Activated naive CD8-positive, alpha-beta T cell treated with anti-CD3 and anti-CD28 coated beads, Interleukin-2, amount 50 U/mL, for 16 hours (primary cell): ENCODE data around the gene CDKAL1.

ENCODE experiments used
- DNase-seq: peaks from one replicate; pipeline ENCODE4 v3.0.0-alpha.2; 2020; ENCODE audit warnings: low read depth, low spot score

CDKAL1 gene

DNA sequence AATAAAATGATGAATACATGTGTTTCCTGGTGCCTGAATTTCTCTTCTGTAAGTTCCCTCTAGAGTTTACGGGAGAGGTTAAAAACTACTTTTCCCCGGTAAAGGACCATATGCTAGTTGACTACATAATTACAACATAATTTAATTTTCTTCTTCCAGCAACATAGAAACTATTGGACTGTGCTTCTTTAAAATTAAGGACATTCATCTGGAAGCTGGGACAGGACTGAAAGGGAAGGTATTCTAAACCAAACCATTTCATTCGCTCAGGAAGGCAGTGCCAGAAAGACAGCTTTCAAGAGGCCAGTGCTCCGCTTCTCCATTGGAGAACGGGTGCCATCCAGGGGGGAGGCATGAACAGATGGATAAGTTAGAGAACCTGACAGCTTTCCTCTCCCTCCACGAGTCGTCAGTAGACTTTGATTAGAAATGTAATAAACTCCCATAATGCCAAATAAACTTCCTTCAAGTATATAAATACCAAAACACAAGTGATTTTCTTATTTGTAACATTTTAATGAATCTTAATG lies 601.3 kb downstream of the CDKAL1 start:
- DNase-seq = no peak

DNA sequence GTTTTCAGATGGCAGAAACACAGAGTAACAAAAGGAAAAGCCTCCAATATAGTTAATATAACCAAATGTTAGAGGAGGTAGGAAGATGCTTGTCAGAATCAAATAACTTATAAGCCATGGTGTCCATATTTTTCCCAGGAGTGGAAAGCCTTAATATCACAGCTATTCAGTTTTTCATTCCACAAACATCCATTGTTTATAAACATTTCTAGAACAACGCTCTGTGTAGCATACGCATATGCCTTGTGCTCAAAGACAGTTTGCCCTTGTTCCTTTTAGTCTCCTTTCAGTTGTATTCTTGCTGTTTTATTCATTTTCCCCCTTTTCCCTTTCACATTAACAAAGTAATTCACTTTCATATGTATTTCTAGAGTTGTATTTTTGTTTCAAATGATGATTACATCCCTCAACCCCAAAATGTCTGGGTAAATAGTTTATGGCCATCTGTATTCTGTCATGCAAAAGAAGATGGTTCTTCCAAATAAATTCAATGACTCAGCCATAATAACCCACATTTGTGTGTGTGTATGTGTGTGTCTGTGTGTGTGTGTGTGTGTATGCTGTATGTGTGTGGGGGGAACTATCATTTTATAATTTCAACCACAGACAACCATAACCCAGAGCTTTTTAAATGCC lies 603.6 kb downstream of the CDKAL1 start:
- DNase-seq = no peak

DNA sequence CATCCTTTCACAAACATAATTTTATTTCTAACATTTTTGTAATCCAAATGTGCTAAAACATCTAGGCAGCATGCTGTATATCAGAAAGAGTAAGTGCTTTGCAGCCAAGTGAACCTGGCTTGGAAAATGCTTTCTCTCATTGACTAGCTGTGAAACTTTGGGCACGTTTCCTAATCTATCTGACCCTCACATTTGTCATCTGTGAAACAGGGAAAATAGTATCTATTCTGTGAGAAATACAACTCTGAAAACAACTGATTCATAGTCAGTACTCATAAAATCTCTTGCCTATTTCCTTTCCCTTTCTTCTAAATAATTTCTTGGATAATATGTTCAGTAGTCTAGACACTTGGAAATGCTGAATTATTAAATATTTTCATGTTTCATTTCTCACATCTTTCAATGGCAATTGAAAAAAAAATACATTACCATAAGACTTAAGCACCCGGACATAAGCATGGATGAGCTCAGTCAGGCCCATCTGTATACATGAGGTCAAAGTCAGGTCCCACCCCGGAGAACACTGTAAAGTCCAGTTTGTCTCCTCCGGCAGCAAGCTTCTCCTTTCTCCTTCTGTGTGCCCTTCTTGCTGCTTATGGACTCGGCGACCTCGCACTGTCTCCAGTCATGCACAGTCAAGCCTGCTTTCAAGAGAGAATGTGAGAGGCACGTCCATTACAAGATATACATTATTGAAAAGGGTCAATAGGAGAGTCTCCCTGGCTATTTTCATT lies 604.2 kb downstream of the CDKAL1 start:
- no peak for DNase-seq

DNA sequence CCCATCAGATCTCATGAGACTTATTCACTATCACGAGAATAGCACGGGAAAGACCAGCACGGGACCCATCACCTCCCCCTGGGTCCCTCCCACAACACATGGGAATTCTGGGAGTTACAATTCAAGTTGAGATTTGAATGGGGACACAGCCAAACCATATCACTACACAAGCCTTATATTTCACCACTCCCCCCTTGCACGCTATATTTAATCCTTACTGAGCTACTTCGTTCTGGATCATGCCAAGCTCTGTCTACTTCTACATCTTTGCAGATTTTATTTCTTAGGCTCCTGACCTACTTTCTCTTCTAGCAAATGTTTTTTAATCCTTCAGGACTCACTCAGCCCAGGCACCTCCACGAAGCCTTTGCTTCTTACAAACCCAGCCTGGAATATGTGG lies 606.7 kb downstream of the CDKAL1 start:
- no peak for DNase-seq

DNA sequence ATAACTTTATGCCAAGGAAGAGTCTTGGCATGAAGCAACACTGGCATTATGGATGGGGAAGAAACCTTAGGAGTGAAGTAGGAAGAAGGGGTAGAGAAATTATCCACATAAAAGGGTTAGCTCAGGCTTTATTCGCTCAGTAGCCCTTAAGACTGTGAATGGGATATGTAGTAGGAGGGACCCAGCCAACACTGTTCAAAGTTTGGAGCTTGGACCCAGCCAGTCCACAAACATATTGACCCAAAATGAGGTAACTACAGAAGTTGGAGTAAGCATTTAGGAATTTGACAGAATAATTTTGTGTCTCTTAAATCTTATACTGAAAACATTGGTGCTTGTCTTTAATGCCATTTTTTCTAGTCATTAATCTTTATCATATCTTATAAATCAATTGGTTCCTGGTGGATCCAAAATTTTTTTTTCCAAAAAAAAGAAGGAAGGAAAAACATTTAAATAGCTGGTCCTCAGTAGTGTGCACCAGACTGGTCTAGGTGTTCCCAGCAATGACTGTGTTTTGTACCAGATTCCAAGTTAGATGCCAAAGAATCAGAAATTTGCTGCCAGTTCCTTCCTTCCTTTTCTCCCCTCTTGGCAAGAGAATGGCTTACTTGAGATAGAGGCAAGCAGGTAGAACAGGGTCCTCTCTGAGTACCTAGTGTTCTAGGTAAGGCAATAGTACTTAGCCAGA lies 607.5 kb downstream of the CDKAL1 start:
- no peak for DNase-seq

DNA sequence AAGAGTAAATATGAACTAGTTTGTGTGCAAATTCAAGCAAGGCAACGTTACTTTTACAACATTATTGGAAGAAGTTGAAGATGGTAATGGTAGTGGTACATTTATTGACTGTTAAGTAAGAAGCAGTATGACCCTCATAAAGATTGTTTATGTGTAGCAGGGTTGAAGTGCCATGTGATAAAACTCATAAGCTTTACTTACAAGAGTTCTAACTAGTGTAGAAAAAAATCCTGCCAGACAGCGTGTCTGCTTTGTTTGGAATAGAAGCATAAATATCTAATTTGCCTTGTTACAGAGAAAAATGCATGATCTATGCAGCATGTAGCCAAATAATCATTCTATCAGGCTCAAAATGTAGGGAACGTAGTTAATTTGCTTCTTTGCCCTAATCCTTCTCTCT lies 608.5 kb downstream of the CDKAL1 start:
- DNase-seq = no peak

DNA sequence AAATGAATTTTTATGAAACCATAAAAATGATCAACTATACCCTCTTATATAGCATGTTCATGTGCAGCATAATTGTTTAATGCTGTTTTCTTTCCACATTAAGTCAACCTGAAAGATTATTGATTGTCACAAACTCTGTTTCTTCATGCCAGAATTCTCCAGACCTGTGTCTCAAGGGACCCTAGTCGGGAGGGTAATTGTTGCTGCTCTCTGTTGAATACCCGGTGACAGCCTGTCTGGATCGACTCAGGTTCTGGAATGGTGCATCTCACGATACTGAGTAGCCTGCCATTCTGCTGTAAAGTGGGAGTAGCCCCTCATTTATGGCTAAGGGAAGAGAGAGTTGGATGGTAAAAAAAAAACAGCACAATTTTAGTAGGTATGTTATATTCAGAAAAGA lies 609.4 kb downstream of the CDKAL1 start:
- no peak for DNase-seq

DNA sequence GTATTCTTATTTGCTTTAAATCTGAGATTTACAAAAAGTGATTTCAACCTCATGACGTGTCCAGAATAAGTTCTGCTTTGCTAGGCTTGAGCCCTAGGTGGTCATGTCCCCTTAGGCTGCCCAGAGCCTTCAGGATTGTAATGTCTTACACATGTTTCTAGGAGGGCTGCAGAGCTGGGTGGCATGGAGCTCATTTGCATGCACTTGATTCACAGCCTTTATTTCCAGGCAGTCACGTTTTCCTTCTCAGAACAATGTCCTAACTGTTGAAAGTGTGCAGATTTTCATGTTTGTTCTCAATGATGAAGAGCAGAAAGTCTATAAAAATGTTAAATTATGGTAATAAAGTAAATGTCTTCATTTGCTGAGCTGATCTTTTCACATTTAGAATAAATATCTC lies 610.7 kb downstream of the CDKAL1 start:
- no peak for DNase-seq

DNA sequence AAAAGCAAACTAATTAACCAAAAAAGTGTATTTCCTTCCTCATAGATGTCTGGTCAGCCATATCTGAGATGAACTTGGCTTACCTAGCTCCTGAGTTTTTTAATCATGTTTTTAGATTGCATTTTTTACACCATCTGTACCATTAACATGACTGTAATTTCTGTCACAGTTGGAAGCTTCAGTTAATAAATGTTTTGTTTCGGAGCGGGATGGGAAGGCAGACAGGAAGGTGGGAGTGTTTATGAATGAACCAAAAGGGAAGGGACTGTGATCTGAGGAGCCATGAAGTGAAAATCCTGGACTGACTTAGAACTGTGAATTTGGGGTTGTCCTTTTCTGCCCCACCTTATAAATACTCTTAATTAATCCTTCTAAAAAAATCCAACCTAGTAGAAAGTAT lies 613.7 kb downstream of the CDKAL1 start:
- DNase-seq = no peak

DNA sequence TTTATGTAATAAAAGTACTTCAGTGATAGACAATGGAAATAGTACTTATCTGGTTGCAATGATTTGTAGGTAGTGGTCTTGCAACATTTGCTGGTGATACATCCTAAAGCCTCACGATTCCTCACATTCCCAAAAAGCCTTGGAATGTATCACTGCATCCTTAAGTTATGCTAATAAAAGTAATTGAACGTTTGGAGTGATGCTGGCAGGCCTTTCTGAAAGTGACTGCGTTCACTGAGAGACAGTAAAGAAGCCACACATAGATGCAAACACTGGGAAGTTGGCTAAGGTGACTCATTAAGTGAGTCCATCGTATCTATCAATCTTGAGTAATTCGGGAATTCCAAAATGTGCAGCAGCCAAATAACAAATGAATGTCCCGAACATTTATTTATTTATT lies 615.2 kb downstream of the CDKAL1 start:
- no peak for DNase-seq

DNA sequence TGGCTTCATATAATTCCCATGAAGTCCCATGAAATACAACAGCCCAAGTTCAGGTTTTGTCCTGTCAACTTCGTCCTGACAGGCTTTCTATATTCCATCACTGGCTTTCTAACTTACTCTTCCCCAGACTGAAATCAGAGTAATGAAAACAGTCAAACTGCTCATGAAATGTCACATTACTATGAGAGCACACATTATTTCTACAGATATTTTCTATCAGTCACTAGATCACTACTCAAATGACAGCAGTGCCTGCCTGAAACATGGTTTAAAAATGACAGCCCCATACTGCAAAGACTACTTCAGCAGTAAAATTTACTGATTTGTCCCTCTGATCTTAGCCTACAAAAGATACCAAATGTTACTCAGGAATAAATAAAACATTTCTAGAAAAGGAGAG lies 616.4 kb downstream of the CDKAL1 start:
- no peak for DNase-seq

DNA sequence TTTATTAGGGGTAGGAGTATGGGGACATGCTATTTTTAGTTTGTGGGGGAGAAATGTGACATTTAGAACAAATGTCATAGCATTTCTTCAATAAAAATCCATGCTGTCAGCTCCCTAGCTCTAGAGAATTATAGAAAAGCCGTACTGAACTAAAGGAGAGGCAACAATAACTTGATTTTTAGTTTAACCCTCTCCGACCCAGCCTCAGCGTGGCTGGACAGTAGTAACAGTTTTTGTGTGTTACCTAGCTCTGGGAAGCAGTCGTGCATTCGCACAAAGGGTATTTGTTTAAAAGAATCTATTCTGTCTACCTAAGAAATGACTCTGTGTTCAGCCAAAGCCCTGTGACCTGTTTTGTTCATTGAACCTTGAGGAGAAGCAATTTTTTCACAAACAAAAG lies 616.9 kb downstream of the CDKAL1 start:
- no peak for DNase-seq

DNA sequence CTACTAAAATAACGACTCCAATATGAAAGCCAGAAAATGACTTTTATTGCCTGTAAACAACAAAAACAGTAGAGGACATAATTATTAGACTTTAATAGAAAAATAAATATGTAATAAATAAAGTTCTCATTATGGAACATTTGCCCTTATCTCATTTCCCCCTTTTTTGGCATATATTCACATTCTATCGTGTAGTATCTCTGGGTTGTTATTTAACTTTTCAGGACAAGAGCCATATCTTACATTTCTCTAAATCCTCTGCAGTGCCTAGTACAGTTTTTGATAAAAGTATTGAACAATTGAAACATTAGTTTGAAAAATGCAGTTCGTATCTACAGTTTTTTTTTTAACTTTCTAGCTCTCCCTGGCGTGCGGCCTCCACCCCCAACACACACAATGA lies 617.3 kb downstream of the CDKAL1 start:
- DNase-seq = no peak

DNA sequence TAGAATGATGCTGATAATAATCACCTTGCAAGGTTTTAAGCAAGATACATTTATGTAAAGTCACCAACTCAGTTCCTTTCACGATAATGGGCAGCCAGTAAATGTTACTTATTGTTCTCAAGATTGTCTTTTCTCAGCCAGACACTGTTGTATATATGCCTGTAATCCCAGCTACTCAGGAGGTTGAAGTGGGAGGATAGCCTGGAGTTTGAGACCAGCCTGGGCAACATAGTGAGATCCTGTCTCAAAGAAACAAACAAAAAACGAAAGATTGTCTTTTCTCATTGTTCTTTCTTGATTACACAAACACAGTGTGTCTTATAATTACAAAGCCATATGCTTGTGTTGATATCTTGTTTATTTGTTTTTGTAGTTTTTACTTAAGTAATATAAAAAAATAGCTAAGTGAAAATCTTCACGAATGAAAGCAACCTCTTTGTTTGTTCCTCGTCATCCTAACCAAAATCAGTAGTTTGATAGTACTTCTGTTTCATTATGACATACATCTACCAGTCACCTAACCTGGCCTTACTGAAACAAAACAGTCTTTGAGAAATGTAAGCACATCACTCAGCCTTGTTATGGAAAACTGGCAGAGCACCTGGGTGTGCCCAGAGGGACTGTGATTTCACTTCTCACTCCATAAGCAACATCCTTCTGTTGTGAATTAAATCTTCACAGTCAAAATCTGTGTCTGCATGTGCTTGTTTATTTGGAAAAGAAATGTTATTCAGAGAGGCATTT lies 623.1 kb downstream of the CDKAL1 start:
- no peak for DNase-seq

DNA sequence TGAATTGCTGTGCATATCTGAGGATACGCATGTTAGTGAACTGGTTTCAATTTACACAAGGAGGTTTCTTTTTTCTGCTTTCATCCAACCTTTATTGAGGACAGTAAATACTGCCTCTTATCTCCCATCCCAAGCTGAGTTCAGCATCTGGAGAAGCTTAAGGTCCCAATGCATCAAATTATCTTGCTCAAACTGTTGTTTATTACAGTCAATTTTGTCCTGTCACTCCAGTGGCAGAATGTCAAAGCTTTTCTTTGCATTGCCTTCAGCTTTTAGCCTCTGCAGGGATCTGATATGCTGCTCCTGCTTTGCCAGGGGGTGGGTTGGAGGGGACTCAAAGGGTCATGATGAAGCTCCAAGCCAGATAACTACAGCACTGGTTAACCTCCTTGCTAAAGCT lies 623.9 kb downstream of the CDKAL1 start:
- DNase-seq = no peak

DNA sequence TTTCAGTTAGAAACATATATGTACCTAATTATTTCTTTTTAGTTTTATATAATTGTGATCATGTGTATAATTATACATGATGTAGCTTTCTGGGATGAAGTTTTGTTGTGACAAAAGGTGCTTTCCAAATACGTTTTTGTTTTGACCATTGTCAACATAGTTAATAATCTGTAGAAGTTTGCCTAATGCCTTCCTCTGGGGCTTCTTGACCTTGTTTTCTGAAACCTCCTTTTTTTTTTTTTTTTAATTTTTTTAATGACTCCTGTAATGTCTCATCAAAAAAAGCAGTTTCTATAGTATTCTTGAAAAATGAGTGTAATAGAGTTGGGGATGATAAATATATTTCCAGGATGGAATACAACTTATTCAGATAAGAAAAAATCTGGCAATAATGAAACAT lies 624.6 kb downstream of the CDKAL1 start:
- DNase-seq = no peak

DNA sequence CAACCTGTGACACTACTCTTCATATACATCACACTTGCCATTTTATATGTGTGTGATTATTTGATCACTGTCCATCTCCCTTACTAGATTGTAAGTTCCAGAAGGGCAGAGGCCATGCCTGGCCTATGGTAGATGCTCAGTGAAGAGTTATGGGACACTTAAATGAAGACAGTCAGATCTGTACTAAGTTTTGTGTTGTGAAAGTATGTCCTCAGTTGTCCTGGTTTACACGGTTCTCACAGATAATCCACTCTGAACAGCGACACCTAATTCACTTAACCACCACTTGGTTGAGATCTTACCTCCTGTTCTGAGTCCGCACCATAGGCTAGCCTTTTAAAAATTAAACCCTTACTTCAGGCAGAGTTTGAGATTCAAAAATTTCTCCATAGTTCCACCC lies 625.2 kb downstream of the CDKAL1 start:
- DNase-seq = no peak

DNA sequence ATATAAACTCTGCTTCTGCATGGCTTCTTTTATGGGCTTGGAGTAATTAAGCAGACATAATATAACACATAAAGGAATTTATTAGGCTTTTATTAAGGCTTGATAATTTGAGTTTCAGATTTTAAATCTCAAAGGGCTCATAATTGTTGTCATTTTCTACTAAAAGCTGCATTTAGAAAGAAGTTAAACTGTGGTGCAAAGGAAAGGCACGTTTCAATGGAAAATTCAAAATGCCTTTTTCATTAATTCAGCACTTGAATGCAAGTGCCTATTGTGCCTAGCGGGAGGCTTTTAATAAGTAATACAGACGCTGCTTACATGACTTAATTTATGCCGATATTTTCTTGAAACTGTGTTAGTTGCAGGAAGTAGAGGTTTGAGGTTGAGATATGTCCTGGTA lies 627.5 kb downstream of the CDKAL1 start:
- no peak for DNase-seq

DNA sequence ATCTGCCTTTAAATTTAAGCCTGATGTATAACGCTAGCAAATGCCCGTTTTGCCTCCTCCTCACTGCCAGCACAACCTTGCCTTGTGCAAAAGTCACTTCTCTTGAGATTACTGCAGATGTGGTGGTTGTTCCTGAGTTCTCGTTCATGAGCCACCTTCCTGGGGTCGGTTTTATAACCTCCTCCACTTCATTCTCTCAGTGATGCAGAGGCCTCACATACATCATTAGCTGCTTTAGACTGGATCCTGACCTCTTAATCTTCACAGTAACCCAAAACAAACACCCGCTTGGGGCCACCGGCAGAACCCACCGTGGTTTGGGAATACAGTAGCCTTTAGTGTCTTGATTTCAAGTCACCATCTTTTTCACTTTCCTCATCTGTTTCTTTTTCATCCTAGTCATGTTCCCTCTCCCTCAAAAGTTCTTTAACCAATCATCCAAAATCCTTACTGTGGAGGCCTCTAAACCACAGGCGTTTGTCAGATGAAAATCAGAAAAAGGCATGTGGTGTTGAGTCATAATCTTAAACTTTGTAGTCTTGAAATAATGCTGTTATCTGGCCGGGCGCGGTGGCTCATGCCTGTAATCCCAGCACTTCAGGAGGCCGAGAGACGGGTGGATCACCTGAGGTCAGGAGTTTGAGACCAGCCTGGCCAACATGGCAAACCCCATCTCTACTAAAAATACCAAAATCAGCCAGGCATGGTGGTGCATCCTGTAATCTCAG lies 629.0 kb downstream of the CDKAL1 start:
- DNase-seq = no peak

DNA sequence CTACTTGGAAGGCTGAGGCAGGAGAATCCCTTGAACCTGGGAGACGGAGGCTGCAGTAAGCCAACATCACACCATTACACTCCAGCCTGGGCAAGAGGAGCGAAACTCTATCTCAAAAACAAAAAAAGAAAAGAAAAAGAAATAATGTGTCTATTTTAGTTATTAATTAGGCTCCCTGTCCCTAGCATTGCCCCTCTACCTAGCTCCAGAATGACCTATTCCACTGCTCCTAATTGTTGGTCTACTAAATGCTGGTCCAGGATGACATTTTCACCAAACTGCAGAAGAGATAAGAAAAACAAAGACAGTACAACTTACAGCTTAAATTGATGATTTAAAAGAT lies 629.6 kb downstream of the CDKAL1 start:
- no peak for DNase-seq

DNA sequence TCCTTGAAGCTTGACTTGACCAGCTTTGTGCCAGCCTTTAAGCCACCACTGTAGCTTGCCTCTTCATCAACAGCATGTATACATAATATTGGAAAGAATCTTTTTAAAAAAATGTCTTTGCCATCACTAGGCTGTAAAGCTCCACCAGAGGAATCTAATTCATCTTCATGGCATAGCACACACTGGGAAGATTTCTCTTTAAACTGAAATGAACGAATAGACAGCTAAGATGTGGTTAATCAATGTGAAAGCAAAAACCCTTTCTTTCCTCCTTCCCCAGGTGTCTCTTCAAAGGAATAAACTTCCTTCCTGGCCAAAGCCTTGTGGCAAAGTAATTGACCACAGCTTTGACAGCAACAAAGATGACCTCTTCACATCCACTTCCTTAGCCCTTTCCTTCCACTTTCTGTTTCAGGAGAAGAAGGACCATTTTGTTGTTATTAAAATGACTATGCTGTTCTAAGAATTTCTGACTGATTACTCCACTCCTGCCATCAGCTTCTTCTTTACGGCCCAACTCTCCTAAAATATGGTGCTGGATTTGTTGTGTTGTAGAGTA lies 630.6 kb downstream of the CDKAL1 start:
- no peak for DNase-seq
